ENCODE results near the gene ANKRD23.

Gene ANKRD23

DNA sequence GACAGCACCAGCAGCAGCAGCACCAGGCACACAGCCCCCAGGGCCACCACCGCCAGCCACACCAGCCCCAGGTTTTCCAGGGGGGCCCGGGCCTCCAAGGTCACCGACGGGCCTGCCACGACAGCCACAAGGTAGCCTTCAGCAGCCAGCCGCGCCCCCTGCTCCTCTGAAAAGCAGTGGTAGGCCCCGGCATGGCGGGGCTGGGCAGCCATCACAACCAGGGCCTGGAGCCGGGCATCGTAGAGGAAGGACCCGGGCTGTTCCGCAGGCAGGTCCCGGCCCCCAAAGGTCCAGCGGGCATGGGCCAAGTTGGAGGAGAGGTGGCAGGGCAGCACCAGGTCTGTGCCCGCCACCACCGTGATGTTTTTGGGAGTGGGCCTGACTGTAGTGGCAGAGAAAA lies 17.3 kb upstream of the ANKRD23 start:
- H3K36me3 Mint-ChIP-seq = no peaks in the 10 kb centered on the region
- H3K9me3 Mint-ChIP-seq = no peaks in the 10 kb centered on the region
- no peak for ATAC-seq (ENCODE audit: low read depth)
- no peak for DNase-seq (ENCODE audit: low spot score in 2 of 2)
- no peak overlapping the region for H3K27ac Mint-ChIP-seq
- H3K27me3 Mint-ChIP-seq = peaks cover 7% of the 10 kb centered on the region
- H3K4me3 Mint-ChIP-seq = no peak overlapping the region
- peaks cover 12% of the 10 kb centered on the region for H3K4me1 Mint-ChIP-seq

DNA sequence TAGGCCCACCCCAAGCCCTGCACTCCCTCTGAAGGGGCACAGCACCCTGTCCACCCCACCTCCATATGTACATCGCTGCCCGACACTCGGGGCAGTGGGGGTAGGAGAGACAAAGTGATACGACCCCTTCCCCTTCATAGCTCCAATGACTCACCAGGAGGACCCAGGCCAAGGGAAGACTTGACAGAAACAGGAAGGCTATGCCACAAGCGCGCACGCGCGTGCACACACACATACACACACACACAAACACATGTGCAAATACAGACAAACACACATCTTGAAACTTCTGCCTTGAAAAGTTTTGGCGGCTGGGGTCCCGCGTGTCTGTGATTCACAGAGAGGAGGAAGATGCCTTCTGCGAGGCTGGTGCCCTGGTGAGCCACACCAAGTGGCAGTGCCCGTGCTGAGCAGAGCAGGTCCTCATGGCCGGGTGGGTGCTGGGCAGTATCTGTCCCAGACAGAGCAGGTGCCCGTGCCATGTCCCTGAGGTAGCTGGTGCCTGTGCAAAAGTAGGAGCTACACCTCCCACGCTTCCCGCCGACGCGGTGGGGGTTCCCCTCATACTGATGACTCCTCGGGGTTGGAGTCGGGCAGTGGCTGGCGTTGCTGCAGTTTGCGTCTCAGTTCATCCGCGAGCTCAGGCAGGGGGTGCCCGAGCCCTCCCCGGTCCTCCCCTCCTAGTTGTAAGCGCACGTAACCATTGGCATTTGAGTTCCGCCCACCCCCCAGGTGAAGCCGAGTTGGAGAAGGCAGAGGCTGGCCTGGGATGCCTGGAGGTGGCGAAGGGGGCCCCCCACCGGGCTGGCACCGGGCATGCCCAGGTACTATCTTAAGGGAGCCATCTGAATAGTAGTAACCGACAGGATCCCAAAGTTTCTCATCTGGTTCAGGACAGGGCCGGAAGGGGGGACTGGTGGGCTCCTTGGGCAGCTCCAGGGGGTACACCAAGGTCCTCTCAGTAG lies 16.5 kb upstream of the ANKRD23 start:
- H3K36me3 Mint-ChIP-seq = no peaks in the 10 kb centered on the region
- ATAC-seq (ENCODE audit: low read depth) = no peak
- H3K4me3 Mint-ChIP-seq = no peak overlapping the region
- H3K4me1 Mint-ChIP-seq = peaks cover 12% of the 10 kb centered on the region
- no peaks in the 10 kb centered on the region for H3K9me3 Mint-ChIP-seq
- DNase-seq (ENCODE audit: low spot score in 2 of 2) = no peak
- H3K27ac Mint-ChIP-seq = no peak overlapping the region
- peaks cover 2% of the 10 kb centered on the region for H3K27me3 Mint-ChIP-seq

DNA sequence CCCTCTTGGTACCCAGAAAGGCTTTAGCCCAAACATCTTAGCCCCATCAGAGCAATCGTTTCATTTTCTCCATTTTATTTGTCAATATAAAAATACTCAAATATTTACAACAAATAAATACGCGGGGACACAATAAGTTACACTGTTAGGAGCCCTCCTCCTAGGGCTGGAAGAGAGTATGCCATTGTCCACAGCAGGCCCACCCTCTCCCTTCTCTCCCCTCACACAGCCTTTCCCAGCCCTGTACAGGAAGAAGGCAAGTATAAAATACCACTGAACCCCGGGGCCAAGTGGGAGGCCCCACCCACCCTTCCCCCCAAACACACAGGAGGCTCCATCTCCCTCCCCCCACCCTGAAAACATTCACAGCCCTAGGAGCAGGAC lies 15.9 kb upstream of the ANKRD23 start:
- H3K4me3 Mint-ChIP-seq = peak overlapping the region; percentile 95
- no peak for ATAC-seq (ENCODE audit: low read depth)
- no peak overlapping the region for H3K27ac Mint-ChIP-seq
- peaks cover 16% of the 10 kb centered on the region for H3K4me1 Mint-ChIP-seq
- no peaks in the 10 kb centered on the region for H3K9me3 Mint-ChIP-seq
- H3K27me3 Mint-ChIP-seq = peaks cover 1% of the 10 kb centered on the region
- peaks cover 2% of the 10 kb centered on the region for H3K36me3 Mint-ChIP-seq
- DNase-seq (ENCODE audit: low spot score in 2 of 2) = no peak

DNA sequence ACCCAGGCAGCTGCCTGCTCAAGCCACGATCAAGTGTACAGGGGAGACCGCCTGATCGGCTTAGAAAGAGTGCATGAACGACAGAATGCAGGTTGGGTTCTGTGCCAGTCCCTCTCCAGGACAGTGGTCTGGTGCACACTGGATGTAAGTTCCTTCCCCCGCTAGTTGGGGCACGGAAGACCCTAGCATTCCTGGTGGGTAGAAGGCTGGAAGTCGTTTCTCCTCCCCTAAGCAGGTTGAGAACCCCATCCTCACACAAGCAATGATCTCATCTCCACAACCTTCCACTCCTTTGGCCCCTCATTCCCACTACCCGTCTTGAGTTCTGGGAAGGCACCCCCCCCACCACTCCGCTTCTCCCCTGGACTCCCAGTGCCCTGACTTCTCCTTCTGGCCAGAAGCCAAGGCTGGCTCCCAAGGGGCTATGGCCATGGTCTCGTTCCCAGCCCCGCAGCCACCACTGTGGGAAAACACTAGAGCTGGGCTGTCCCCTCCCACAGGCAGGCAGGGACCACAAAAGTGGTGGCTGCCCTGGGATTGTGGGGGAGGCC lies 15.4 kb upstream of the ANKRD23 start:
- Mint-ChIP-seq H3K4me3 (peak overlapping the region; percentile 95), H3K27ac (peak overlapping the region; percentile 31), H3K4me1 (peaks cover 16% of the 10 kb centered on the region), H3K9me3 (no peaks in the 10 kb centered on the region), H3K36me3 (peaks cover 2% of the 10 kb centered on the region), H3K27me3 (peaks cover 1% of the 10 kb centered on the region)
- no peak for ATAC-seq (ENCODE audit: low read depth)
- DNase-seq (ENCODE audit: low spot score in 2 of 2) = no peak

DNA sequence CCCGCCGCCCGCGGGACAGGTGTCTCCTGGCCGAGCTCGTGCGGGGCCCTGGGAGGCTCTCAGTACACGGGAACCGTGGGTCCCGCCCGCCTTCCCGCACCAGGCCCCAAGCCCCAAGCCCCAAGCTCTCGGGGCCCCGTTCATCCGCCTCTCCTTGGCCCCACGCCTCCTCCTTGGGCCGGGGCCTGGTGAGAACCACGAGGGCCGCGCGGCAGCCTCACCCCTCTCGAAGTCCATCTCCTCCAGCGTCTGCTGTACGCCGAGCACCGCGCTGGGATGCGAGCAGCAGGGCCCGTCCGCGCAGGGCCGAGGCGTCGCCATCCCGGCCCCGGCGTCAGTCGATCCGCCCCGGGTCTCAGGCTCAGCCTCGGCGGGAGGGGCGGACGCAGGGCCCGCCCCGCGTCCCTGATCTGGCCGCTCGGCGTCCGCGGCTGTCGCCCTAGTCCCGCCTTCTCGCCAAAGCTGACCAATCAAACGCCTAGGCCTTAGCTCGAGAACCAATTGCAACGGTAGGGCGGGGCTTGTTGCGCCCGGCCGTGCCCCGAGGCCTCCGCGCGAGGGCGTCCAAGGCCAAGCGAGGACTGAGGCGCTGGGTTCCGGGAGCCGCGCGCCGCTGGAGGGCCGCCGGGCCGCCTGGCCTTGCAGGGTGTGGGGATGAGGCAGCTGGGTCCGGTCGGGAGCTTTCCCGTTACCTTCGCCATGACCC lies 14.0 kb upstream of the ANKRD23 start, which contains the start of gene ANKRD39:
Gene ANKRD39, minus strand, starts transcription at position 350 of the 706 bp plus-strand sequence. Its CDS starts 29 bp downstream, at position 321.
- H3K4me1 Mint-ChIP-seq = peaks cover 16% of the 10 kb centered on the region
- no peaks in the 10 kb centered on the region for H3K9me3 Mint-ChIP-seq
- H3K27ac Mint-ChIP-seq = peak within 1 kb of the TSS; percentile 89
- peaks cover 6% of the 10 kb centered on the region for H3K36me3 Mint-ChIP-seq
- DNase-seq (ENCODE audit: low spot score in 2 of 2) (peak; percentile 97 to 99), ATAC-seq (ENCODE audit: low read depth) (peak; percentile 90)
- H3K27me3 Mint-ChIP-seq = no peaks in the 10 kb centered on the region
- H3K4me3 Mint-ChIP-seq = peak within 1 kb of the TSS; percentile 95

DNA sequence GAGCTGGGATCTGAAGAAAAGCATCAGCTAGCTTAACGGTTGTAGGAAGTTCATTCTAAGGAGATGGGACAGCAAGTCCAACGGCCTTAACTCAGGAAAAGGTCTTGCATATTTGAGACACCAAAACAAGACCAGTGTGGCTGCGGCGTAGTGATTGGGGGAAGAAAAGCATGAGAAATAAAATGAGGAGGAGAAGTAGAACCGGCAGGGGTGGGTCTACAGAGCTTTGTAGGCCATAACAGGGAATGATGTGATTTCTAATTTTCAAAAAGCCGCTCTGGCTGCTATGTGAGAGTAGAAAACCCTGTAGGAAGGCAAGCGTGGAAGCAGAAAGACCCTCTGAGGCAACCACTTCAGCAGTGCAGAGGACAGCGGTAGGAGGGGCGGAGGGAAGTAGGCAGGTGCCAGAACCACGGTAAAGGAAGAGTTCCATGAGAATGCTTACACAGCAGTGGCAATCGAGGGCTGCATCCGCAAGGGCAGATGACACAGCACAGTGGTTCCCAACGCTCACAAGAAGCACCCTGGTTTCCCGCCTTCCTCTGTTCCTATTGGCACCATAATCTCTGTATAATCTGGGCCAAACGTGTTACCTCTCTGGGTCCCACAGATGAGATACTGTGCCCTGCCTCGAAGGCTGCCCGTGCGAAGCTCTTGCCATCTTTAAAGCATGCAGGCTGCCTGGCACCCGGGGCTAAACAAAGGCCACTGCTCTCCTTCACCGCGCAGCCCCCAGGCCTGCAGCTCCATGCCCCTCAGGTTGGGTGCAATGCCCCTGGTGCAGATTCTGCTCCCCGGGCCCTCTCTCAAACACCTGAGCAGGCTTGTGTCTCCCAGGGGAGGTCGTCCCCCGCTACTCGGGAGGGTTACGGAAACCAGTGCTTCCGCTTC lies 13.2 kb upstream of the ANKRD23 start:
- peak in 1 of 2 donors; percentile 49 for DNase-seq (ENCODE audit: low spot score in 2 of 2)
- H3K4me1 Mint-ChIP-seq = peaks cover 16% of the 10 kb centered on the region

DNA sequence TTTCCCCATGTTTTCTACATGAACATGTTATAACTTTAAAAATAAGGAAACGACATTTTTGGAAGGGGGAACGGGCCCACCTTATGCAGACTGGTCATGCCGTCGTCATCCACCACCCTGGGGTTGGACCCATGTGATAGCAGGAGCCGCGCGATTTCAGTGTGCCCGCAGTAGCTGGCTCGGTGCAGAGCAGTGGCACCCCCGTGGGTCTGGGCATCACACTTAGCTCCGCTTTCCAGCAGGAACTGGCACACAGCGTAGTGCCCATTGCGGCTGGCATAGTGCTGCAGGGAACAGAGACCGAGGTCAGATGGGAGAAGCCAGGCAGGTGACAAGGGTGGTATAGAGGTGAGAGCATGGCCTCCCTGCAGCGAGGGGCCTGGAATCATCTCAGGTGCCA lies 9.5 kb upstream of the ANKRD23 start:
- Mint-ChIP-seq H3K4me3 (no peak overlapping the region), H3K27ac (no peak overlapping the region), H3K4me1 (peaks cover 16% of the 10 kb centered on the region), H3K9me3 (no peaks in the 10 kb centered on the region), H3K27me3 (no peaks in the 10 kb centered on the region), H3K36me3 (peaks cover 13% of the 10 kb centered on the region)
- DNase-seq (ENCODE audit: low spot score in 2 of 2) (no peak), ATAC-seq (ENCODE audit: low read depth) (no peak)

More for the DNA sequence above, 13.2 kb upstream of the ANKRD23 start:
- Mint-ChIP-seq H3K9me3 (no peaks in the 10 kb centered on the region), H3K27me3 (no peaks in the 10 kb centered on the region), H3K4me3 (peak overlapping the region; percentile 95), H3K27ac (peak overlapping the region; percentile 89), H3K36me3 (peaks cover 8% of the 10 kb centered on the region)
- no peak for ATAC-seq (ENCODE audit: low read depth)

DNA sequence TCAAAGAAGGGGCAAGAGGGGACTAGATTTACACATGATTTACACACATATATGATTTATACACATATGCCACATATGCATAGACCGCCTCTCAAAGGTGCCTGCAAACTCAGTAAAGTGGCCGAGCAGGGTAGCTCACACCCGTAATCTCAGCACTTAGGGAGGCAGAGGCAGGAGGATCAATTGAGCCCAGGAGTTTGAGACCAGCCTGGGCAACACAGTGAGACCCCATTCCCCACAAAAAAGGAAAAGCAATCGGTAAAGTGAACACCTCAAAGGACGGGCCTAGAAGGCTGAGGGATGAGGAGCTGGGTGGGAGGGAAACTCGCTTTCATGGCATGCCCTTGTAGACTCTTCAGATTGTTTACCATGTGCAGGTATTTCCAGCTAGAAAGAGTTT lies 8.8 kb upstream of the ANKRD23 start:
- H3K27ac Mint-ChIP-seq = no peak overlapping the region
- H3K4me3 Mint-ChIP-seq = no peak overlapping the region
- no peak for DNase-seq (ENCODE audit: low spot score in 2 of 2)
- H3K36me3 Mint-ChIP-seq = peaks cover 14% of the 10 kb centered on the region
- no peak for ATAC-seq (ENCODE audit: low read depth)
- no peaks in the 10 kb centered on the region for H3K9me3 Mint-ChIP-seq
- H3K4me1 Mint-ChIP-seq = peaks cover 15% of the 10 kb centered on the region
- H3K27me3 Mint-ChIP-seq = no peaks in the 10 kb centered on the region

DNA sequence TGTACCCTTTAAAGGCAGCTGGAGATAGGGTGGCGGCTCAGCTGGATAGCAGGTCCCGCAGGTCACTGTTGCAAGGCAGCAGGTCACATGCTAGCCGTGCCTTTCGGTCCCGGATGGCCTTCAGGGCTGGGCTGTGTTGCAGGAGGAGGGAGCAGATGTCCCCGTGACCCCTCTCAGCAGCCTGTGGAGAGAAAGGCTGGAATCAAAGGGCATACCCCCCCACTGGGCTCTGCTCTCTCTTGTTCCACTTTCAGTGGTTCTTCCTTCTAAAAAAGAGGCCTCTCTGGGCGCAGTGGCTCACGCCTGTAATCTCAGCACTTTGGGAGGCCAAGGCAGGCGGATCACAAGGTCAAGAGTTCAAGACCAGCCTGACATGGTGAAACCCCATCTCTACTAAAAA lies 4.4 kb upstream of the ANKRD23 start:
- no peak overlapping the region for H3K27ac Mint-ChIP-seq
- H3K27me3 Mint-ChIP-seq = no peaks in the 10 kb centered on the region
- peaks cover 2% of the 10 kb centered on the region for H3K4me1 Mint-ChIP-seq
- ATAC-seq (ENCODE audit: low read depth) (no peak), DNase-seq (ENCODE audit: low spot score in 2 of 2) (no peak)
- H3K9me3 Mint-ChIP-seq = no peaks in the 10 kb centered on the region
- peaks cover 14% of the 10 kb centered on the region for H3K36me3 Mint-ChIP-seq
- no peak overlapping the region for H3K4me3 Mint-ChIP-seq

DNA sequence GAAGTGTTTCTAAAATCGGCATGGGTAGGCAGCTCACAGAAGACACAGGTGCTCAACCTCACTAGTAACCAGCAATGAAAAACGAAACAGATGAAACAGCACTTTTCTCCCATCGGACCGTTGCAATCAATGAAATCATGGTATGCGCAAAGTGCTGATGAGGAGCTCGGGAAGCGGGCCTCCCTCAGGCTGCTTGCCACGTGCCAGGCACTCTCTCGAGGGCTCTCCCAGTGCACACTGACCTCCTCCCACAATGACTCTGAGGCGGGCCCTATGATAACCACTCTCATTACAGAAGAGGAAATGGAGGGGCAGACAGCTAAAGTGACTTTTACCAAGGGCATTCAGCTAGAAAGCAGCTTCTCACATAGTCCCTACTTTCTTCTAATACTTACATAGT lies 3.8 kb upstream of the ANKRD23 start:
- Mint-ChIP-seq H3K4me1 (peaks cover 5% of the 10 kb centered on the region), H3K4me3 (no peak overlapping the region), H3K27ac (no peak overlapping the region), H3K9me3 (no peaks in the 10 kb centered on the region), H3K27me3 (no peaks in the 10 kb centered on the region), H3K36me3 (peaks cover 11% of the 10 kb centered on the region)
- ATAC-seq (ENCODE audit: low read depth) = no peak
- no peak for DNase-seq (ENCODE audit: low spot score in 2 of 2)

DNA sequence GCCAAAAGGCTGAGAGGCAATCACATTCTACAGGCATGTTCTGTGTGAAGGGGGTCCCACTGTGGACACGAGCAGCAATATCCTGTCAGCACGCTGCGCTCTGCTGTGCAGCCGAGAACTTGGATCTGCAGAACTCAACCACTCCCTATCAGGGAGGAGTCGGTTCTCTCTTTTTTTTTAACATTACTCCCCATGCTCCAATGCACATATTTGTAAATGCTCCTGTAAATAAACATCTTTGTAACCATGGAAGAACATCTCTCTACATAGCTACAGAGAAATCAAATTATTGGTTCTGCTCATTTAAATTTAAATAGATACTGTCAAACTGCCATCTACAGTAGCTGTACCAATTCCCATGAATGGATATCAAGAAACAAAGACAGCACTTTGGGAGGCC lies 3.0 kb upstream of the ANKRD23 start:
- H3K4me3 Mint-ChIP-seq = no peak overlapping the region
- H3K36me3 Mint-ChIP-seq = peaks cover 11% of the 10 kb centered on the region
- peaks cover 5% of the 10 kb centered on the region for H3K4me1 Mint-ChIP-seq
- no peaks in the 10 kb centered on the region for H3K27me3 Mint-ChIP-seq
- H3K9me3 Mint-ChIP-seq = no peaks in the 10 kb centered on the region
- no peak for ATAC-seq (ENCODE audit: low read depth)
- no peak overlapping the region for H3K27ac Mint-ChIP-seq
- DNase-seq (ENCODE audit: low spot score in 2 of 2) = no peak

DNA sequence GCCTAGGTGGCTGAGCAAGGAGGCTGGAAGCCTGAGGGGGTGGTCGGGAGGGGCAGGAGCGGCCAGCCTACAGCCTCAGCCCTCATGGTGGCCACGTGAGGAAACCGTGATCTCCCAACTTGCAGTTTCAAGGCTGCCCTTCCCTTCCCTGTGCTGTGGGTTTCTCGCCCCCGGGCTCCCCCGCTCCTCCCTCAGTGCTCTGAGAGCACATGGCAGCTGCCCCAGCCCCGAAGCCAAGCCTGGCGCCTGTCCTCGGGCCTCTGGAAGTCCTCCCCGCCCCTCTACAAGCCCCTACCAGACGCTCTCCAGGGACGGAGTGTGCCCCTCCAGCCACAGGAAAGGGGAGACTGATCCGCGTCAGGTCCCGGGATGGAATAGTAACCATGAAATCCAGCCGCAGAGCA lies 586 bp upstream of the ANKRD23 start:
- Mint-ChIP-seq H3K4me3 (no peak overlapping the region), H3K36me3 (peaks cover 8% of the 10 kb centered on the region), H3K27me3 (no peaks in the 10 kb centered on the region), H3K9me3 (no peaks in the 10 kb centered on the region), H3K27ac (no peak overlapping the region), H3K4me1 (peaks cover 9% of the 10 kb centered on the region)
- DNase-seq (ENCODE audit: low spot score in 2 of 2) (no peak), ATAC-seq (ENCODE audit: low read depth) (no peak)

DNA sequence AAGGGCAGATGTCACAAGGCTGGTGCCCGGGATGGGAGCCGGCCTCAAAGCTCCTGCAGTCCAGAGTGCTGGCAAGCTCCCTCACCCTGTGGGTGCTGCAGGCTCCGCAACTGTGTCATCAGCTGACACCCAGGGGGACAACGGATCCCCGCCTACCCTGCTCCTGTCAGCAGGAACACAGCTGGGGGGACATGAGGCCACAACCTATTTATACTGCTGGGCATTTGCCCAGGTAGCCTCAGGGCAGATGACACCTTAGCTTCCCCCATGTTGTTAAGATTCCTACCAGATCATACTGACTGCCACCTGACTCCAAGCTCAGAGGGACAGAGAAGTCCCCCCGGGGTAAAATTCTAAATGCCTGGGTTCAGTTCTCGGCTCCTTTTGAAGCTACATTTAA lies 1.2 kb downstream of the ANKRD23 start:
- Mint-ChIP-seq H3K4me1 (peaks cover 12% of the 10 kb centered on the region), H3K4me3 (no peak overlapping the region), H3K9me3 (no peaks in the 10 kb centered on the region), H3K27ac (no peak overlapping the region), H3K27me3 (no peaks in the 10 kb centered on the region), H3K36me3 (peaks cover 4% of the 10 kb centered on the region)
- no peak for ATAC-seq (ENCODE audit: low read depth)
- DNase-seq (ENCODE audit: low spot score in 2 of 2) = no peak

Measured in memory B cell (primary cell).